GM21423 (cell line): Measurements from ENCODE around the gene TMEM245.
A peak's percentile ranks its signal among the peaks of the same experiment; 100 is the strongest.

ENCODE experiments used
- ATAC-seq: cut with Tn5 transposase; IDR thresholded peaks from one replicate; pipeline ENCODE4 v1.9.1; 2021; ENCODE audit warnings: mild to moderate bottlenecking, moderate library complexity; ENCODE audit not compliant: unreplicated experiment

The TMEM245 gene

DNA sequence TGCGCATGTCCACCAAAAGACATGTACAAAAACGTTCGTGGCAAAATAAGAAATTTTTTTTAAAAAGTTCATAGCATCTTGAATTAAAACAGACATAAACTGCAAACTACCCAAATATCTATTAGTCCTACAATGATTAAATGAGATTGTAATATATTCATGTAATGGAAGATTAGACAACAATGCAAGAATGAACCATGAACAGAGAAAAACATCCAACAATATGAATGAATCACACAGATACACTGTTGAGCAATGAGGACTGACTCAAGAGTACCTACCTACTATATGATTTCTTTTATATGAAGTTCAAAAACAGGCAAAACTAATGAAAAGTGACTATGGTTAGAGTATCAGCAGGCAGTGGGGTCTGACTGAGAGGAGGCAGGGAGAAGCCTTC is 88.5 kb downstream of the TMEM245 start:
- no peak for ATAC-seq

DNA sequence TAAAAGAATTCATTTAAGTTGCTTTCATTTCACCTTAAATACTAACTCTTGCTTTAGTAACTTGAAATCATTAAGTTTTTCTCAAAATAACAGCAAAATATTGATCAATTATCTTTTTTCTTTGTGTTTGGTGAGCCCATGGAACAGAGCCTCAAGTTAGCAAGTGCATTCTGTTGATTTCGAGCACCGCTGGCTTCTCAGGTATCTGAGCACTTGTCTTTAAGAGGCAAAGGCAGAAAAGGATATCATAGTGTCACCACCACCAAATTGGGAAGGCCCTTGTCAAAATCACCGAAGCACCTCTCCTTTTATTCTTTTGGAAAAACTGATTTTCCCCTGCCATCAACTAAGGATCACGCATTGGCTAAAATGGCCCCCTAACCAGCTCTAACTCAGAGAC is 89.3 kb downstream of the TMEM245 start:
- ATAC-seq = no peak

- no peak for ATAC-seq
Observed at GRCh38 chr9:109028457-109028856, 91.3 kb downstream of the TMEM245 start.

DNA sequence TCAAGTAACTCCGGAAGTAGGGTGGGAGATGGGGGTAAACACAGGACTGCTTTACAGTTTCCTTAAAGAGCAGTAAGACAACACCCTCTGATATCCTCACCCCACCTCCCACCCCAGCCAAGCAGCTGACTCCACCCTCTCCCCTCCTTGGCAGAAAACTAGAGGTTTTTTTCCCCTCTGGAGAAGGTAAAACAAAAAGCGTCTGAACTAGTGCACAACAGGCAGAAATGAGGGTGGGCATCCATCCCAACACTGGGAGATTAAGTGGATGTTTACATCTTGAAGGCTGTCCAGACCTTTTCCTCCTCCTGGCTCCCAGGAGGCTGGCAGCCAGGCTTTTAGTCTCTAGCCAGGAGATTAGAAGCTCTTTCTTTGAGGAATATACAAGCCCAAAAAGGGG is 92.6 kb downstream of the TMEM245 start:
- ATAC-seq = no peak

DNA sequence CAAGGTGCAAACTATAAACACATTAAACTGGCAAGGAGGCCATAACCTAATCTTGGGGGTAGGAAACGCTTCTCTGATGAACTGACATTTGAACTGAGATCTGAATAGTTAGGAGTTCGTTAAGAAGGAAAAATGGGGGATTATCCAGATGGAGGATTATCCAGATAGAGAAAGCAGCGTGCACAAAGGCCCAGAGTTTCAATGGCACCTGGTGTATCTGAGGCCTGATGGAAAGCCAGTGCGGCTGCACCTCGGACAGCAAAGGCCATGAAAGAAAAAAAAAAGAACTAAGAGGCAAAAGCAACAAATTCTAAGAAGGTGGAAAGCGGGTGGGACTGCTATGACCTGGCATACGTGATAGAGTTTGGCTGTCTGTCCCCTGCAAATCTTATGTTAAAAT is 93.4 kb downstream of the TMEM245 start:
- ATAC-seq = no peak

DNA sequence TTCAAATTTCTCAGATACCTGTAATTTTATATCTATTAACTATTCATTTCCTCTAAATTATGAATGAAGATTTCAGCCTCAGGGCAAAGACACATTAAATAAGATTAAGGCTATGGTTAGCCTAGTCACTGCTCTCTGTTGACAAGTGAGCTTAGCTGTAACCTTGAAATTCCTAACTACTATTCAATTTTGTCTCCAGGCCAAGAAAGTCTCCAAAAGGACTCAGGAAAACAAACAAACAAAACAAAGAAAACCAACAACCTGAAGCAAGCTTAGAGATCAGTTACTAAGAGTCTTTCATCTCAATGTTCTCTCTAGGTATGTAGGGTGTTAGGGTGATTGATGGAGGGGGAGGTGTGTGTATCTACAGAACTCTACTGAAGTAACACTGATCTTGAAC is 96.9 kb downstream of the TMEM245 start:
- no peak for ATAC-seq

GRCh38 chr9:109020581-109021511 is 98.9 kb downstream of the TMEM245 start:
- no peak for ATAC-seq

DNA sequence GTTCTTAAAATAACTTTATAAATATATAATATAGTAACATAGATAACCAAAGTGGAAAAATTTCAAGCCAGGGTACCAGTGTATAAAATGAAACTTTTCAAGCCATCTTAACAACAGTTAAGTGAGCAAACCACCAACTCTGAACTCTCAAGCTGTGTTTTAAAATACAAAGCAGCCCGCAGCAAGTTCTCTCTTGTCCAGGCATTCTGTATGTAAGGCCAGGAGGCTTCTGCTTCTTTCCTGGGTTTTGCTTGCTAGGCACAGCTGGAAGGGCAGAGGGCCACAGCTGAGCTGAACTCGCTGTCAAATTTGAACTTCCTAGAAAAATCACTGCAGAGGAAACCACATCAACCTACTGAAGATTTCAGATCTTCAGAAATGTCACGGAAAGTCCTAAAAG is 99.6 kb downstream of the TMEM245 start:
- ATAC-seq = no peak

DNA sequence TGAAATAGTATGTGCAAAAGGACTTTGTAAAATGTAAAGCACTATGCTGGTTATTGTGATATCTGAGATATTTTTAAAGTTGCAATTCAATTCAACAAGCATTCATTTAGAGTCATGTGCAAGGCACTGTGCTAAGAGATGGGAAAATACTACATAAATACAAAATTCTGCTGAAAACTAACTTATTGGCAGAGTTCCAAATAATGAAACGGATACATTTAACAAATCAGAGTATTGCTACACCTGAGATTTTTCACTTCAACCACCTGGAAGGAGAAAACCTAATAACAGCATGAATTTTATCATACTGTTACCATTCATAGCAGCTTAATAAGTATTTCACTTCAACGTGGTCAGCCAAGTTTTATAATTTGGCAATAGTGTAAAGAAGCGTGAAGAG is 100.3 kb downstream of the TMEM245 start:
- ATAC-seq = no peak

DNA sequence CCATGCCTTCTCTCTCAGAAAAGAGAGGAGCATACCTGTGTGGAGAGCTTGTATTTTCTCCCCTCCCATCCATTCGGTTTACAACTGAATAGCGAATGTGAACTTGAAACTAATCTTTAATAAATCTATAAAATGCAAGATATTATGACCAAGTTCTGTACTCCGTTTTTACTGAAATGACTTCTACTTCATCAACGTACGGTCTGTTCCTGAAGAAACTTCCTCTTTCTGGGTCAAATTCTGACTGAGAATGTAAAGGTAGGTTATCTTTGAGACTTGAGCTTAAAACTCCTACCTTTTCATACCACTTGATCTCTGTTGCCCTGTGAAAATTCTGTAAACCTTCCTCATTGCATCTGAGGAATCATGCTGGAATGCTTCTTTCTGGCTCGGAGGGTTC is 102.3 kb downstream of the TMEM245 start:
- ATAC-seq = peak; percentile 27

DNA sequence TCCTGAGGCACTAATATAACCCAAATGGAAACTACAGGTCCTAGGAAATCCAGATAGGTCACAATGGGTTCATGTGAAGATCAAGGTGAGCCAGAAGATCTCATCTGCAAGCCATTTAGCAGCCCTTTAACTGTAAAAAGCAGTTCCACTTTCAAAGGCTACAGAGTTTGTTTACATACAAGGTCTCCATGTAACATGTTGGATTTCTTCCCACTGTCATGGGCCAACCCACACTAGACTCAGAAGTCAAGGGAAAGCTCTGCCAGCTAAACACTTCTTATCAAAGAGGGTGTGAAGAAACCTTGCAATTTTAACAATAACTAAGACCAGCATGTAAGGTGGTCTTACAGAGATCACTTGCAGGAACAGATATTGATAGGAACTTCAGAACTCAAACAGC is 102.7 kb downstream of the TMEM245 start:
- no peak for ATAC-seq

DNA sequence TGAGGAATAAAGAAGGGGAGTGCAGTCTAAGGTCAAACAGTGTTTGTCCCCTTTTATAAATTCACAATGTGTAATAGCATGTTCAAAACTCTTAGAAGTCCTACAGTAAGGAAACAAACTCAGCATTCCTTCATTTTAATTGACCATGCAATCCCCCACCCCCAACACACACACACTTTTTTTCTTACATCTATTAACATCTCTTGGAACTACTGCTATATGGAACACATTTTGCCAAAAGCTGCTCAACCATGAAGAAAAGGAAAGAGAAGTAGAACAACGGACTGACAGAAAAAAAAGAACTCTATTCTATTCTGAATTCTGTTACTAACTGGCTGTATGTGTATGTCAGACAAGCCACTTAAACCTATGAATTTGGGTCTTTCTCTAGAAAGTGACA is 103.6 kb downstream of the TMEM245 start:
- no peak for ATAC-seq

DNA sequence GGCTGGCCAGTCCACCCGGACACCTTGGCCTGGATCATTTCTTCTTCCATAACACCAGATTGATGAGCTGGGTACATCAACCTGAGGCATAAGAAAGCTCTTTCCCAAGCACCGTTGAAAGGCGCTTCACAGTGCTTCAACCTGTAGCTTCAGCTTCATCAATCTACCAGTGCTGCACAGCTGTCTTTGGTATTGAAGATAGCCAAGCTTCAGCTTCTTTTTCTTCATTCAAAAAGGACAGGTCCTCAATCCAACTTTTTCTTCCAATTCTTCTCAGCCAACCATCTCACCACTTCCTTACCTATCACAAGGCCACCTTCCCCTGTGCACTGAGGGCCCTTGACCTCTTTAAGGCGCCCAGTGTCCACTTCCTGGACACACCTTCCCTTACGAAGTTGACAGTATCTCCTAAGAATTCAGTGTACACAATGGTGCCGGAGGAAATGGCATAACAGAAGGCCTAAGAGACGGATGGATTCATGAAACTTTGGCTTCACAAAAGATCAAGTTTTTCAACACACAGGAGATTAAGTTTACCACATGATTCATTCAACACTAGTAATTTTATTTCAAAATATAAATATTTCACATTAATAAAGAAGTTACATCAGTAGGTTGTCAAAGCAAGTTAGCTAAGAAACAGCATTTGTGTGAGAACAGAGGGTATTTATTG is 105.0 kb downstream of the TMEM245 start:
- ATAC-seq = no peak

- no peak for ATAC-seq
Observed at GRCh38 chr9:109013679-109014607, 105.8 kb downstream of the TMEM245 start.

DNA sequence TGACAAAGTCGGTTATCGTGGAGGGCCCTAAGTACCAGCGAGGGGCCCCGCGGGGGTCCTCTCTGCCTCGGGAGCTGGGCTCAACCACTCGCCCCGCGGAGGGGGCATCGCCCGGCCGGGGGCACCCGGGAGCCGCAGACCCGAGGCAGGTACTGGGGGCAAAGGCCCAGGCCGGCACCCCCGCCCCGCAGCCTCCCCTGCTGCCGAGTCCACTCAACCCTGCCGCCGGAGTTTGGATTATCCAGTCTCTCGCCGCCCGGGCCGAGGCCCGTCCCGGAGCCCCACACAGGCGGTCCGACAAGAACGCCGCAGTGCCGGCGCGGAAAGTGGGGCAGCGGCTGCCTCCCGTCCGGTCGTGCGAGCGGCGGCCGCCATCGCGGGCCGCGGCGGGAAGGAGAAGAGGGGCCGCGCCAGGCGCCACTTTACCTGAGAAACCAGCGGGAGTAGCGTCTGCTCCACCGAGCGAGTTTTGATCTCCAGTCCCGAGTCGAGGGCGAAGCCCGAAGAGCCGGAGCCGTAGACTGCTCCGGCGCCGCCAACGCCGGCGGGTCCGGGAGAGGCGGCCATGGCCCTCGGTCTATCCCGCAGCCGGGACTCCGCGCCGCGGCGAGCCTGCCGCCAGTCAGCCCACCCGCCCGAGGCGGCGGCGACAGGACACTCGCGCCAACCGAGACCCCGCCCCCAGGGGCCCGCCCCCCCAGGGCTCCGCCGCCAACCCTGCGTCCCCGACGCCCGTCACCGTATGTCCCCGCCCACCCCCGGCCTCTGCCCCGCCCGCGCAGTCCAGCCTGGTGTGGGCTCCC is 106.7 kb downstream of the TMEM245 start, which contains the start of gene CTNNAL1:
Gene CTNNAL1, minus strand, starts transcription at position 624 of the 803 bp plus-strand sequence. Its CDS starts 57 bp downstream, at position 567.
- ATAC-seq = peak; percentile 67

DNA sequence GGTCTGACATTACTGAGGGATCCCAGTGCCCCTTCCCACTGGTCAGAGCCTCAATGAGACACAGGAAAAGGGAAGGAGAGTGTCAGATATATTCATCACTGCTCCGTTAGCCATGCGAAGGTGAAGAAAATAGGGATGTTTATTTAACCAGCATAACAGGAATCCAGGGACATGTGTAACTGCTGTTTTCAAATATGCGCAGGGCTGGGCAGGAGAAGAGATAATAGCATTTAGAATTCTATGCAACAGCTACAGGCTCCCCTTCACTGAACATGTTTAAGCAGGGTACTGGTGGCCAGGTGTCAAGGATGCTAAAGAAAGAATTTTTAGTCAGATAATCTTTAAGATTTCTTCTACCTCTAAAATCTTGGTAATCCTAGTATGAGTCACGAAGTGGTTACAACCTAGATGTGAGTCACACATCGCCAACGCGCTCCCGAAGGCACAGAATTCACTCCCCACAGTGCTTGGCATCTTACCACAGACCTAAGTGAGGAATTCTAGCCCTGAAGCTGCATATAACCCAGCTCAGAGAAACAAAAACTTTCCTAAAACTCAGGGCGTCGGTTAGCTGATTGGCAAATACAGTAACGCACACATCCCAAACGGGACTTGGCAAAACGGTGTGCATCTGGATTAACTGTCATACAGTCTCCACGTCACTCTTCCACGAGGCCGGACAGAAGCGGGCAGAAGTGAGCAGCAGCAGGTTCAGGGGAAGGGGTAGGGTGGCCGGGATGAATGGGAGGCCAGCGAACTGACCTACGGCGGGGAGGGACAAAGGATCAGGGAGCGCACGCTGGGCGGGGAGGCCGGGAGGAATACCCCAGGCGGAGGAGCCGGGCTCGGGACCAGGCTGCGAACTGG is 107.5 kb downstream of the TMEM245 start:
- ATAC-seq = peak; percentile 31

DNA sequence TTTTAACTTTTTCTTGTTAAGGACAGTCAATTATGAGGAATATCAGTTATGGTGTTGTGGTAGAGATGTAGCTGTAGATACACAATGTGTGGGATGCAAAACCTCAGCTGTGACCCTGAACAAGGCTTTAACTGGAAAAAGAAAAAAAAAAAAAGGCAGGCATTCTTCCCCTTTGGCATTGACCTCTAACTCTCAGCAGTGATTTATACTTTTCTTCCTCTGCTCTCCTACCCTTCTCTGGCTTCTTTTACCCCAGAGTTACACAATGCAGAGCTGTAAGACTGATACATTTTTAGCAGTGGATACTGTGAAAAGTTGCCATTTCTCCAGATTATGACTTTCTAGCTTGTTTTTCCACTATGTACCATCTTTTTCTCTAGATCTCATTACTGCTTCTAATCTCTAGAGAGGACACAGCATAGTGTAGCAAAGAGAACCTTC is 108.5 kb downstream of the TMEM245 start:
- no peak for ATAC-seq

GRCh38 chr9:109010746-109011145 is 109.0 kb downstream of the TMEM245 start:
- peak; percentile 34 for ATAC-seq

DNA sequence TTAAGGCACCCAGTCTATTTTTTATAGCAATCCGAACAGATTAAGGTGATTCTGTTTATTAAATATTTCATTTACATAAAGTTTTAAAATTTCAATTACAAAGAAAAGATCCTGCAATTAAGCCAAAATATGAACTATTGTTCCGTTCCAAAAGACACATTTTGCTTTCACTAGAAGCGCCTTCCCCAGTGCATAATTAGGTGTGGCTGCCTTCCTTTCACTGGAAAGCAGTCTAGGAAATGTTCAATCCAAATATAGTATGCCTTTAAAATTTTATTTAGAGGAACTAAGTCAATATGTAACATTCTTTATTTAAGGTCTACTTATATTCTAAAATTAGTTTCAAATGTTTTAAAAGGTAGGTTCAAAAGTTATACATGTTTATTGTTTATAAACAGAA is 114.1 kb downstream of the TMEM245 start:
- ATAC-seq = no peak
